GM21529 (cell line): ENCODE results near the gene DRD5.

ENCODE experiments used
- ATAC-seq: cut with Tn5 transposase; IDR thresholded peaks from one replicate; pipeline ENCODE4 v1.9.1; 2021; ENCODE audit not compliant: unreplicated experiment

The DRD5 gene

GRCh38 chr4:9812501-9813340 is 31.3 kb downstream of the DRD5 start:
- ATAC-seq, result peak; percentile 93

DNA sequence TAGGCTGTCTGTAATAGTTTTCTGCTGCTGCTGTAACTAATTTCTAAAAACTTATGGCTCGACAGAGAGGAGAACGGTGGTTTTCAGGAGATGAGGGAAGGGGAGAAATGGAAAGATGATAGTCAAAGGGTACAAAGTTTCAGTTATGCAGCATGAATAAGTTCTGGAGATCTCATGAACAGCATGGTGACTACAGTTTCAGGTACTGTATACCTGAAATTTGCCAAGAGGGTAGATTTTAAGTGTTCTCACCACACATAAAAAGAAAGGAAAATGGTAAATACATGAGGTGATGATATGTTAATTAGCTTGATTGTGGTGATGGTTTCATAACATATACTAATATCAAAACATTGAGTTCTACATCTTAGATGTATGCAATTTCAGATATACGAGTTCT is 34.9 kb downstream of the DRD5 start:
- ATAC-seq, result no peak

DNA sequence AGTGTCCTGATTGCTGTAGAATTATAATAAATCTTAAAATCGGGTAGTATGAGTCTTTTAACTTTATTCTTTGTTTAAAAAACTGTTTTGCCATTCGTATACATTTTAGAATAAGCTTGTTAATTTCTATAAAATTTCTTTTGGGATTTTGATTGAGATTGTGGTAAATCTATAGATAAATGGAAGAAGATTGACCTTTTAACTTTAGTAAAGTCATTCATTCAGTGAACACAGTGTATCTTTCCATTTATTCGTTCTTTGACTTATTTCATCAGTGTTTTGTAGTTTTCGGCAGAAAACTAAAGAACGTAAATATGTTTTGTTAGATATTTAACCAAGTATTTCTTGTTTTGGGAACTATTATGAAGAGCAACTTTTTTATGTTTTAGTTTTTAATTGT is 38.9 kb downstream of the DRD5 start:
- ATAC-seq, result no peak

GRCh38 chr4:9825049-9825448 is 43.6 kb downstream of the DRD5 start:
- ATAC-seq, result no peak

DNA sequence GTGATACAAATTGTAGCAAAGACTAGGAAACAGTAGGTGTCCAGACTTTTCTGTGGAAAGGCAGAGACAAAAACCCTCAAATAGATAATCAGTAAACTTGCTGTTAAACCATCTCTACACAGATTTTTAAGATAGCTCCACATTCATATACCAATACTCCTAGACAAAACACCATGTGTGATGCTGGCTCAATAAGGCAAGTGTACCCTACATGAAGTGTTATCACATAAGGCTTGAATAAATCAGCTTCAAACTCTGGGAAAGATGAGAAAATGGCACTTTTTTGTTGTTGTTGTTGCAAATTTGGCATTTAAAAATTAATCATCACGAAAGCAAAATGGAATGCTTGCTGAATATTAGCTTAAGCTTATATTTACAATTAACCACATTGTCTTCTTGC is 45.1 kb downstream of the DRD5 start:
- no peak for ATAC-seq

GRCh38 chr4:9832640-9833039 is 51.2 kb downstream of the DRD5 start:
- no peak for ATAC-seq

DNA sequence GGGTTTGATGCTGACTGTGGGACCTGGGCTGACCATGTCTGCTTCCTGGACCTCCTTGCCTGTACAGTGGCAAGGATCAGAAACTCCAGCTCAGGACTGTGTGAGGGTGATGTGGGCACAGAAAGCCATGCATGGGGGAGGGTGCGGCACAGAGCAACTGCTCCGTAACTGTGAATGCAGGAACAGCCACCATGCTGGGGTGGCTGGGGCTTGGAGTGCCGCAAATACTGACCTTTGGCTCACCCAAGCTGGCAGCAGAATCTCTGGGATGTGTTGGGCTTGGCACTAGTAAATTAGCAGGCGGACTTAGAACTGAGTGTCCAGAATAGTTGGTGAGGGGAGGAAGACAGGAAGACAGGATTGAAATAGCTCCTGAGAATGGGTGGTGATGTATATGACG is 52.0 kb downstream of the DRD5 start:
- no peak for ATAC-seq
